Natural killer cell treated with Interleukin-12 subunit alpha and Interleukin-12 subunit beta and Interleukin-15 and Interleukin-18, amount 100 ng/mL, for 72 hours (primary cell): ENCODE measurements around the gene MC1R. TPM values are rescaled to one million over a fixed set of nuclear protein-coding genes. Genes with fewer than 3 reads are reported as not detected.
"Not testable (repeated sequence)": the region's sequence is repeated elsewhere in the genome, so short reads cannot be mapped to it uniquely, and the experiment has no call there.

Experiments
- ATAC-seq, 2 donors: fragments of 150-1000 bp; cut with Tn5 transposase in 1 of 2; sonication (Bioruptor Pico), chemical (Tn5 transposase) in 1 of 2; 2 replicates each; pipeline ENCODE4 v1.10.0; 2021
- DNase-seq: peaks from one replicate; pipeline ENCODE4 v3.0.0; 2022; ENCODE audit warnings: low spot score
- H3K27ac Mint-ChIP-seq, 2 donors: 1 replicate in 1 of 2; 2 replicates in 1 of 2; pipeline ENCODE4 v1.8.0; 2022; ENCODE audit warnings: mixed read lengths in 2 of 2, mild to moderate bottlenecking in 1 of 2, moderate library complexity in 1 of 2
- H3K27me3 Mint-ChIP-seq, 2 donors: 1 replicate in 1 of 2; 2 replicates in 1 of 2; pipeline ENCODE4 v1.8.0; 2022; ENCODE audit warnings: mixed read lengths in 2 of 2
- H3K36me3 Mint-ChIP-seq: one replicate; pipeline ENCODE4 v1.8.0; 2022; ENCODE audit warnings: mixed read lengths
- H3K4me1 Mint-ChIP-seq, 2 donors: 1 replicate in 1 of 2; 2 replicates in 1 of 2; pipeline ENCODE4 v1.8.0; 2022; ENCODE audit warnings: low read depth in 2 of 2, mixed read lengths in 2 of 2, mild to moderate bottlenecking in 1 of 2
- H3K4me3 Mint-ChIP-seq: one replicate; pipeline ENCODE4 v1.8.0; 2022; ENCODE audit warnings: mixed read lengths
- H3K9me3 Mint-ChIP-seq: 2 replicates; pipeline ENCODE4 v1.8.0; 2022; ENCODE audit warnings: mixed read lengths
- total RNA-seq, 2 donors: library from RNA; stranded (reverse); gene quantifications; one replicate each; pipeline ENCODE4 v1.2.3, GENCODE V29; 2022

Gene MC1R
- total RNA-seq, 2 donors from 2014 or later, result 9.3 to 13.0 TPM

GRCh38 chr16:89960966-89961365 lies 42.3 kb downstream of the MC1R start:
- DNase-seq (peak; percentile 22), ATAC-seq (no peak)
- no peaks in the 10 kb centered on the region for H3K27me3 Mint-ChIP-seq
- no peaks in the 10 kb centered on the region for H3K9me3 Mint-ChIP-seq
- peaks cover 12% of the 10 kb centered on the region for H3K36me3 Mint-ChIP-seq
- no peak overlapping the region for H3K4me3 Mint-ChIP-seq
- no peak overlapping the region for H3K27ac Mint-ChIP-seq
- peaks cover 0 to 6% of the 10 kb centered on the region in 2 donors for H3K4me1 Mint-ChIP-seq

DNA sequence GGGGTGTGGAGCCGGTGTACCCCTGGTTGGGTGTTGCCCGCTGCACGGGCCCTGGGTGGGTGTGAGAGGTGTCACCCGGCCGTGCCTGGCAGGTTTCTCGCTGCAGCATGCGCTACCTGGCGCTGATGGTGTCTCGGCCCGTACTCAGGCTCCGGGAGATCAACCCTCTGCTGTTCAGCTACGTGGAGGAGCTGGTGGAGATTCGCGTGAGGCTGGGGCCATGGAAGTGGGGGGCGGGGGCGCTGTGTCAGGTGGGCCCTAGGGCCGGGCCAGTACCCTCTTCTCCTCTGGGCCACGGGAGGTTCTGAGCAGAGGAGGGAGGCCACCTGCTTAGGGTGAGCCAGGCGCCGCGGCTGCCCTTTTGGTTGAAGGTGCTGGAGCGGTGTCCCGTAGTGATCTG lies 43.3 kb downstream of the MC1R start:
- no peaks in the 10 kb centered on the region for H3K27me3 Mint-ChIP-seq
- peaks cover 12% of the 10 kb centered on the region for H3K36me3 Mint-ChIP-seq
- peak; percentile 48 for DNase-seq
- H3K4me1 Mint-ChIP-seq, result peaks cover 0 to 6% of the 10 kb centered on the region in 2 donors
- no peaks in the 10 kb centered on the region for H3K9me3 Mint-ChIP-seq
- ATAC-seq, result no peak
- no peak overlapping the region for H3K27ac Mint-ChIP-seq
- H3K4me3 Mint-ChIP-seq, result no peak overlapping the region

DNA sequence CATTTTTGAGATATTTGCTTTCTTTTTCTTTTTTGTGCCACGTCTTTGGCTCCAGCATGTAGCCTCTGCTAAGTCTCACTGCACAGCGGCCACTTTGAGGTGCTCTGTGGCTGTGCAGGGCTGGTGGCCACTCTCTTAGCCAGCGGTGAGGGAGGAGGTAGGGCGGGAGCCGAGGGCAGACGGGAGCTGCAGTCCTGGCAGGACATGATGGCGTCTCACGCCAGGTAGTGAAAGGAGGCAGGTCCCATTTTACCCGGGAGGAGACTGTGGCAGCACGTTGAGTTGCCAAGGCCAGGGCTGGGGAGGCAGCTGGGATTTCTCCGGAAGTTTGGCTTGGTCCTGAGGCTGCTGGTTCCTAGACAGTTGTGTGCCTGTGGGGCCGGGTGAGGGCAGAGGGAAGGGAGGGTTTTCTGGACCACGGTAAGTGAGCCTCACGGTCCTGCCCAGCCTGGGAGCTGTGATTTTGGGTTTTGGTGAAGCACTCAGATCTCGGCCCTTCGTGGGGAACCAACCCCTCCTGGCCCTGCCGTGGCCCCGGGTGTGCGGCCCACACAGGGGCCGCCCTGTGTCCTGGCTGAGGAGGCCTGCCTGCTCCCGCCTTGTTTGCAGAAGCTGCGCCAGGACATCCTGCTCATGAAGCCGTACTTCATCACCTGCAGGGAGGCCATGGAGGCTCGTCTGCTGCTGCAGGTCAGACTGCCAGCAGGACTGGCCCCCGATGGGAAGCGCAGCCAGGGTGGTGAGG lies 44.3 kb downstream of the MC1R start:
- Mint-ChIP-seq H3K4me1 (peaks cover 0 to 9% of the 10 kb centered on the region in 2 donors), H3K9me3 (no peaks in the 10 kb centered on the region), H3K36me3 (peaks cover 12% of the 10 kb centered on the region), H3K27ac (no peak overlapping the region), H3K4me3 (no peak overlapping the region), H3K27me3 (no peaks in the 10 kb centered on the region)
- no peak for DNase-seq
- ATAC-seq, result no peak

DNA sequence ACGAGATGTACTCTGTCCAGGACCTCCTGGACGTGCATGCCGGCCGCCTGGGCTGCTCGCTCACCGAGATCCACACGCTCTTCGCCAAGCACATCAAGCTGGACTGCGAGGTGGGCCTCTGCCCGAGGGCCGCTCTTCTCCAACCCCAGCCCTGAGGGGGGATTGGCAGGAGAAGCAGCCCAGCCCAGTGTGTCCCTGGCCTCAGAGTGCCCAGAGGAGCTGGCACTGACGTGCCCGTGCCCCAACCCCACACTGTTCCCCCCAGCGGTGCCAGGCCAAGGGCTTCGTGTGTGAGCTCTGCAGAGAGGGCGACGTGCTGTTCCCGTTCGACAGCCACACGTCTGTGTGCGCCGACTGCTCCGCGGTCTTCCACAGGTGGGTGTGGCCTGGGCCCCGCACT lies 45.5 kb downstream of the MC1R start:
- Mint-ChIP-seq H3K36me3 (no peaks in the 10 kb centered on the region), H3K4me3 (no peak overlapping the region), H3K27ac (no peak overlapping the region), H3K27me3 (no peaks in the 10 kb centered on the region), H3K9me3 (no peaks in the 10 kb centered on the region), H3K4me1 (peaks cover 0 to 2% of the 10 kb centered on the region in 2 donors)
- ATAC-seq (no peak), DNase-seq (no peak)

GRCh38 chr16:89965447-89966225 lies 47.0 kb downstream of the MC1R start:
- ATAC-seq, result no peak
- no peak for DNase-seq
- Mint-ChIP-seq H3K27ac (no peak overlapping the region), H3K9me3 (no peaks in the 10 kb centered on the region), H3K4me1 (peaks cover 0 to 7% of the 10 kb centered on the region in 2 donors), H3K36me3 (no peaks in the 10 kb centered on the region), H3K27me3 (no peaks in the 10 kb centered on the region), H3K4me3 (no peak overlapping the region)

DNA sequence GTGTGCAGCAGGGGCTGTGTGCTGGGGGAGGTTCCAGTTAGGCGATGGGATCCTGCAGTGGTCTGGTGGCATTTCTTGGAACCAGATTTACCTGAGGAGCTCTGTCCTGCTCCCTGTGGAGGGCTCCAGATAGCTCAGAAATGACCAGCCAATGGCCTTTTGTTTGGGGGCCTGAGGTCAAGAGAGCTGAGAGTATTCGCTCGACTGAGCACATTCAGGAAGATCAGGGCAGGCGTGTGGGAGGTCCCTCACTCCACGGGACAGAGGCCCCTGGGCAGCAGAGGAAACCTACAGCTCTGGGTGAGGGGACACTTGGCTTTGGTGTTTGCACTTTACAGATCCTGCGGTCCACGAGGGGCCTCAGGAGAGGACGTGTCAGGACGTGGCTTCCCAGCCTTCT lies 48.1 kb downstream of the MC1R start:
- no peaks in the 10 kb centered on the region for H3K9me3 Mint-ChIP-seq
- H3K36me3 Mint-ChIP-seq, result no peaks in the 10 kb centered on the region
- DNase-seq (no peak), ATAC-seq (no peak)
- H3K27me3 Mint-ChIP-seq, result no peaks in the 10 kb centered on the region
- no peak overlapping the region for H3K4me3 Mint-ChIP-seq
- peaks cover 8 to 13% of the 10 kb centered on the region in 2 donors for H3K4me1 Mint-ChIP-seq
- no peak overlapping the region for H3K27ac Mint-ChIP-seq

DNA sequence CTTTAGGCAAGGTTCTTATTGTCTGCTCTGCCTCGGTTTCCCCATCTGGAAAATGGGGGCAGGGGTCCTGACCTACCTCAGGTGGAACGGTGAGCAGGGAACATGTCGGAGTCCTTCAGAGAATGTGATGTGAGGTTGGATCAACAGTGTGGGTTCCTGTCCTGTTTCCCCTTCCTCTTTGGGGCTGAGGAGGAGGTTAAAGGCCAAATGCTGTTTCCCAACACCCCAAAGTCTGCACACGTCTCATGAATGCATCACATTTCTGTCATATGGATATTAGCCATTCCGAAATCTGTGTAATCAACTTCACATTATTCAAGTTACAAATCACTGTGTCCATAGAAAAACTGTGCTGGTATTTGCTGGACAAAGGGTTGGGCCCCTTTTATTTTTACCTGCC lies 48.8 kb downstream of the MC1R start:
- H3K4me1 Mint-ChIP-seq, result peaks cover 8 to 16% of the 10 kb centered on the region in 2 donors
- not testable (repeated sequence) for H3K36me3 Mint-ChIP-seq, H3K27ac Mint-ChIP-seq, H3K4me3 Mint-ChIP-seq, H3K27me3 Mint-ChIP-seq, DNase-seq, H3K9me3 Mint-ChIP-seq, ATAC-seq

DNA sequence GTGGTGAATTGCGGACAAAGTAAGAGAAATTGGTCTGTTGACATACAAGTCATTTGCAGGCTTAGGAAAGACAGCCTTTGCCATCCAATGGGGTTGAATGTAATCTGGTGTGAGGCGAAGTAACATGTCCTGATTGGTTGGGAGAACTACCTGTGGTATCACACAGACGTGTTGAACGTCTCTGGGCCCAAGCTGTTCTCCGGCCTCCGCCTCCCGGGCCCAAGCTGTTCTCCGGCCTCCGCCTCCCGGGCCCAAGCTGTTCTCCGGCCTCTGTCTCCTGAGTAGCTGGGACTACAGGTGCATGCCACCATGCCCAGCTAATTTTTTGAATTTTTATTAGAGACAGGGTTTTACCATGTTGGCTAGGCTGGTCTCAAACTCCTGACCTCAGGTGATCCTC lies 49.4 kb downstream of the MC1R start:
- H3K9me3 Mint-ChIP-seq, ATAC-seq, DNase-seq, H3K4me3 Mint-ChIP-seq, H3K36me3 Mint-ChIP-seq, H3K27ac Mint-ChIP-seq, H3K27me3 Mint-ChIP-seq: not testable (repeated sequence)
- H3K4me1 Mint-ChIP-seq, result peaks cover 8 to 16% of the 10 kb centered on the region in 2 donors

GRCh38 chr16:89969741-89970410 lies 51.2 kb downstream of the MC1R start:
- Mint-ChIP-seq H3K4me3 (no peak overlapping the region), H3K27ac (no peak overlapping the region), H3K4me1 (peaks cover 20 to 28% of the 10 kb centered on the region in 2 donors), H3K27me3 (no peaks in the 10 kb centered on the region), H3K36me3 (no peaks in the 10 kb centered on the region), H3K9me3 (no peaks in the 10 kb centered on the region)
- no peak for DNase-seq
- ATAC-seq, result no peak

Other genes with a start within 250 kb of the MC1R start
- 100 to 1,000 TPM in 1 of 2 donors, 10 to 100 TPM in 1; 60.8 to 115 TPM for gene CDK10, start 232.2 kb upstream of the MC1R start, total RNA-seq
- 1 to 10 TPM; 6.8 to 8.4 TPM for gene SPATA2L, start 217.2 kb upstream of the MC1R start, total RNA-seq
- gene VPS9D1, start 198.0 kb upstream of the MC1R start, total RNA-seq, result 10 to 100 TPM in 1 of 2 donors, 1 to 10 TPM in 1; 9.0 to 11.0 TPM
- 10 to 100 TPM; 36.0 to 72.1 TPM for gene ZNF276, start 197.3 kb upstream of the MC1R start, total RNA-seq
- gene FANCA, start 102.2 kb upstream of the MC1R start, total RNA-seq, result 100 to 1,000 TPM in 1 of 2 donors, 10 to 100 TPM in 1; 77.5 to 364 TPM
- gene SPIRE2, start 90.4 kb upstream of the MC1R start, total RNA-seq, result 1 to 10 TPM; 2.5 to 3.9 TPM
- gene TCF25, start 45.3 kb upstream of the MC1R start, total RNA-seq, result 100 to 1,000 TPM; 239 to 382 TPM
- gene TUBB3, start 4.5 kb downstream of the MC1R start, total RNA-seq, result 10 to 100 TPM in 1 of 2 donors, 1 to 10 TPM in 1; 9.6 to 10.9 TPM
- gene DEF8, start 29.9 kb downstream of the MC1R start, total RNA-seq, result 10 to 100 TPM; 44.2 to 55.5 TPM
- gene DBNDD1, start 100.6 kb downstream of the MC1R start, total RNA-seq, result not detected
- gene PRDM7, start 158.5 kb downstream of the MC1R start, total RNA-seq, result not detected